SK-N-SH treated with all-trans-retinoic acid at 6 μM for 48 hours (cell line): Measurements from ENCODE around the gene FAM170A.

ENCODE experiments used
- ATAC-seq: fragments of 200-7000 bp; cut with Tn5 transposase; 3 replicates; pipeline ENCODE4 v1.9.1; 2020; ENCODE audit warnings: mild to moderate bottlenecking, moderate library complexity
- ARNTL ChIP-seq: fragments of 450-650 bp; formaldehyde crosslinking; IDR thresholded peaks from 2 replicates; pipeline ENCODE4 v1.5.0; 2020; ENCODE audit warnings: low read depth, mild to moderate bottlenecking, moderate library complexity, borderline replicate concordance
- BACH2 ChIP-seq: fragments of 250-450 bp; sonication (Bioruptor Pico); IDR thresholded peaks from 2 replicates; pipeline ENCODE4 v1.9.0; 2021; ENCODE audit warnings: mild to moderate bottlenecking, borderline replicate concordance
- CSDC2 ChIP-seq: fragments of 250-450 bp; sonication (Bioruptor Pico); IDR thresholded peaks from 2 replicates; pipeline ENCODE4 v1.5.0; 2020; ENCODE audit warnings: mild to moderate bottlenecking, moderate library complexity
- ESRRG ChIP-seq: fragments of 250-450 bp; sonication (Bioruptor Pico); IDR thresholded peaks from 2 replicates; pipeline ENCODE4 v1.6.1; 2021; ENCODE audit warnings: mild to moderate bottlenecking
- GLIS3 ChIP-seq: fragments of 250-450 bp; sonication (Bioruptor Pico); IDR thresholded peaks from 2 replicates; pipeline ENCODE4 v1.5.0; 2020; ENCODE audit warnings: mild to moderate bottlenecking, moderate library complexity
- OSR1 ChIP-seq: fragments of 250-450 bp; sonication (Bioruptor Pico); IDR thresholded peaks from 2 replicates; pipeline ENCODE4 v1.8.0; 2022; ENCODE audit warnings: moderate library complexity, mild to moderate bottlenecking, inconsistent platforms
- PPARA ChIP-seq: fragments of 250-450 bp; sonication (Bioruptor Pico); IDR thresholded peaks from 2 replicates; pipeline ENCODE4 v1.5.0; 2020; ENCODE audit warnings: mild to moderate bottlenecking, borderline replicate concordance
- SNAI2 ChIP-seq: fragments of 250-450 bp; sonication (Bioruptor Pico); IDR thresholded peaks from 2 replicates; pipeline ENCODE4 v1.5.0; 2020; ENCODE audit warnings: mild to moderate bottlenecking, moderate library complexity
- TCF4 ChIP-seq: fragments of 250-450 bp; sonication (Bioruptor Pico); IDR thresholded peaks from 2 replicates; pipeline ENCODE4 v1.8.0; 2021; ENCODE audit warnings: mild to moderate bottlenecking, moderate library complexity, borderline replicate concordance
- TOX ChIP-seq: fragments of 250-450 bp; sonication (Bioruptor Pico); IDR thresholded peaks from 2 replicates; pipeline ENCODE4 v1.8.0; 2021; ENCODE audit warnings: mild to moderate bottlenecking, moderate library complexity, borderline replicate concordance
- TSHZ2 ChIP-seq: fragments of 250-450 bp; sonication (Bioruptor Pico); IDR thresholded peaks from 2 replicates; pipeline ENCODE4 v1.5.0; 2020; ENCODE audit warnings: mild to moderate bottlenecking, moderate library complexity
- ZC3H10 ChIP-seq: fragments of 250-450 bp; sonication (Bioruptor Pico); IDR thresholded peaks from 2 replicates; pipeline ENCODE4 v1.5.1; 2021; ENCODE audit warnings: mild to moderate bottlenecking, moderate library complexity
- ZFP3 ChIP-seq: fragments of 250-450 bp; sonication (Bioruptor Pico); IDR thresholded peaks from 2 replicates; pipeline ENCODE4 v1.5.0; 2020; ENCODE audit warnings: mild to moderate bottlenecking, moderate library complexity
- ZFP30 ChIP-seq: fragments of 450-650 bp; formaldehyde crosslinking; IDR thresholded peaks from 2 replicates; pipeline ENCODE4 v1.5.0; 2022; ENCODE audit warnings: mild to moderate bottlenecking, moderate library complexity
- ZNF565 ChIP-seq: fragments of 450-650 bp; formaldehyde crosslinking; conservative IDR thresholded peaks from 2 replicates; pipeline ENCODE4 v1.5.0; 2020; ENCODE audit warnings: low read depth, mild to moderate bottlenecking, moderate library complexity
- ZNF70 ChIP-seq: fragments of 450-650 bp; formaldehyde crosslinking; IDR thresholded peaks from 2 replicates; pipeline ENCODE4 v1.5.0; 2020; ENCODE audit warnings: mild to moderate bottlenecking, moderate library complexity
- ZNF8 ChIP-seq: fragments of 450-650 bp; formaldehyde crosslinking; IDR thresholded peaks from 2 replicates; pipeline ENCODE4 v1.5.0; 2020; ENCODE audit warnings: mild to moderate bottlenecking, moderate library complexity
- TF ChIP-seq, protein P1 (sequence below): fragments of 250-450 bp; sonication (Bioruptor Pico); IDR thresholded peaks from 2 replicates; pipeline ENCODE4 v1.8.0; 2021; ENCODE audit warnings: low read depth, mild to moderate bottlenecking, moderate library complexity, borderline replicate concordance
- TF ChIP-seq, protein P2 (sequence below): fragments of 250-450 bp; sonication (Bioruptor Pico); IDR thresholded peaks from 2 replicates; pipeline ENCODE4 v1.5.1; 2020; ENCODE audit warnings: low read depth, mild to moderate bottlenecking, moderate library complexity
- TF ChIP-seq, protein P3 (sequence below): fragments of 250-450 bp; sonication (Bioruptor Pico); IDR thresholded peaks from 2 replicates; pipeline ENCODE4 v1.5.1; 2021; ENCODE audit warnings: mild to moderate bottlenecking, moderate library complexity

FAM170A gene

GRCh38 chr5:119681734-119682133, 52.4 kb downstream of the FAM170A start:
- no peak for ATAC-seq
- TF ChIP-seq GLIS3 (CRISPR knock-in tag) (no peak), ZFP3 (CRISPR knock-in tag) (no peak), ZC3H10 (no peak), OSR1 (CRISPR knock-in tag) (no peak)
- TF ChIP-seq, protein P1, sequence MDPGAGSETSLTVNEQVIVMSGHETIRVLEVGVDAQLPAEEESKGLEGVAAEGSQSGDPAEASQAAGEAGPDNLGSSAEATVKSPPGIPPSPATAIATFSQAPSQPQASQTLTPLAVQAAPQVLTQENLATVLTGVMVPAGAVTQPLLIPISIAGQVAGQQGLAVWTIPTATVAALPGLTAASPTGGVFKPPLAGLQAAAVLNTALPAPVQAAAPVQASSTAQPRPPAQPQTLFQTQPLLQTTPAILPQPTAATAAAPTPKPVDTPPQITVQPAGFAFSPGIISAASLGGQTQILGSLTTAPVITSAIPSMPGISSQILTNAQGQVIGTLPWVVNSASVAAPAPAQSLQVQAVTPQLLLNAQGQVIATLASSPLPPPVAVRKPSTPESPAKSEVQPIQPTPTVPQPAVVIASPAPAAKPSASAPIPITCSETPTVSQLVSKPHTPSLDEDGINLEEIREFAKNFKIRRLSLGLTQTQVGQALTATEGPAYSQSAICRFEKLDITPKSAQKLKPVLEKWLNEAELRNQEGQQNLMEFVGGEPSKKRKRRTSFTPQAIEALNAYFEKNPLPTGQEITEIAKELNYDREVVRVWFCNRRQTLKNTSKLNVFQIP = no peak

DNA sequence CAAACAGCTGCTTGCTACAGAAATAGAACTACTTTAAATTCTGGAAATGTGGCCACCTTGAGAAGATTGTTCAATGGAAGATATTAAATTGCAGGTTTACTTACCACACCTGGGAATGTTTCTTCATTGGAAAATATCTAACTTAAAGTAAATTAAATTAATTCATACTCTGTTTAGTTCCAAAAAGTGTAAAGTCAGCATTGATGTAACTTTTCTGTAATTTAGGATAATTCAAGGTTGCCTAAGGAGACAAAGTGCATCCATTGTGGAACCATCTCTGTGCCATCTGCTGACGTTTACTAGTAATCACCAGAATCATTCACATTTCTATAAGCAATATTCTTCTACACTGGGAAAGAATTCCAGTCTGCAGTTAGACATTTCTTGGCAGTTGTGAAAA, 53.0 kb downstream of the FAM170A start:
- ATAC-seq = no peak
- no peak for TF ChIP-seq BACH2
- TF ChIP-seq, protein P1 = no peak
- no peak for TF ChIP-seq OSR1 (CRISPR knock-in tag)
- TF ChIP-seq ZFP3 (CRISPR knock-in tag) = no peak
- no peak for TF ChIP-seq ZNF8 (CRISPR knock-in tag)
- TF ChIP-seq SNAI2 = no peak
- TF ChIP-seq, protein P2, sequence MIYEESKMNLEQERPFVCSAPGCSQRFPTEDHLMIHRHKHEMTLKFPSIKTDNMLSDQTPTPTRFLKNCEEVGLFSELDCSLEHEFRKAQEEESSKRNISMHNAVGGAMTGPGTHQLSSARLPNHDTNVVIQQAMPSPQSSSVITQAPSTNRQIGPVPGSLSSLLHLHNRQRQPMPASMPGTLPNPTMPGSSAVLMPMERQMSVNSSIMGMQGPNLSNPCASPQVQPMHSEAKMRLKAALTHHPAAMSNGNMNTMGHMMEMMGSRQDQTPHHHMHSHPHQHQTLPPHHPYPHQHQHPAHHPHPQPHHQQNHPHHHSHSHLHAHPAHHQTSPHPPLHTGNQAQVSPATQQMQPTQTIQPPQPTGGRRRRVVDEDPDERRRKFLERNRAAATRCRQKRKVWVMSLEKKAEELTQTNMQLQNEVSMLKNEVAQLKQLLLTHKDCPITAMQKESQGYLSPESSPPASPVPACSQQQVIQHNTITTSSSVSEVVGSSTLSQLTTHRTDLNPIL = no peak
- TF ChIP-seq PPARA (CRISPR knock-in tag) = no peak
- TF ChIP-seq ARNTL (CRISPR knock-in tag) = no peak
- no peak for TF ChIP-seq GLIS3 (CRISPR knock-in tag)
- TF ChIP-seq ESRRG = no peak
- no peak for TF ChIP-seq ZFP30 (CRISPR knock-in tag)
- TF ChIP-seq CSDC2 = no peak
- no peak for TF ChIP-seq TSHZ2 (CRISPR knock-in tag)
- no peak for TF ChIP-seq ZNF565 (CRISPR knock-in tag)
- TF ChIP-seq, protein P3, sequence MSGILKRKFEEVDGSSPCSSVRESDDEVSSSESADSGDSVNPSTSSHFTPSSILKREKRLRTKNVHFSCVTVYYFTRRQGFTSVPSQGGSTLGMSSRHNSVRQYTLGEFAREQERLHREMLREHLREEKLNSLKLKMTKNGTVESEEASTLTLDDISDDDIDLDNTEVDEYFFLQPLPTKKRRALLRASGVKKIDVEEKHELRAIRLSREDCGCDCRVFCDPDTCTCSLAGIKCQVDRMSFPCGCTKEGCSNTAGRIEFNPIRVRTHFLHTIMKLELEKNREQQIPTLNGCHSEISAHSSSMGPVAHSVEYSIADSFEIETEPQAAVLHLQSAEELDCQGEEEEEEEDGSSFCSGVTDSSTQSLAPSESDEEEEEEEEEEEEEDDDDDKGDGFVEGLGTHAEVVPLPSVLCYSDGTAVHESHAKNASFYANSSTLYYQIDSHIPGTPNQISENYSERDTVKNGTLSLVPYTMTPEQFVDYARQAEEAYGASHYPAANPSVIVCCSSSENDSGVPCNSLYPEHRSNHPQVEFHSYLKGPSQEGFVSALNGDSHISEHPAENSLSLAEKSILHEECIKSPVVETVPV = no peak
- TF ChIP-seq TCF4 (CRISPR knock-in tag) = no peak
- TF ChIP-seq ZNF70 (CRISPR knock-in tag) = no peak
- no peak for TF ChIP-seq TOX (CRISPR knock-in tag)
